K562 (cell line): Measurements from ENCODE around the gene ENDOV. TPM values are rescaled to one million over a fixed set of nuclear protein-coding genes. Genes with fewer than 3 reads are reported as not detected.

Source experiments
- ATF7 ChIP-seq: fragments of 450-650 bp; IDR thresholded peaks from 2 replicates; pipeline ENCODE4 v1.7.1; 2014; ENCODE audit warnings: mild to moderate bottlenecking, moderate library complexity
- BDP1 ChIP-seq: IDR thresholded peaks from 3 replicates; pipeline ENCODE4 v1.6.1; 2011; ENCODE audit not compliant: insufficient read length, insufficient read depth
- CSDE1 ChIP-seq, 2 experiments: fragments of 450-650 bp; IDR thresholded peaks; 2 replicates each; pipeline ENCODE4 v1.6.1; 2016; ENCODE audit warnings: mild to moderate bottlenecking in 1 of 2
- DMBX1 ChIP-seq: fragments of 250-450 bp; sonication (Bioruptor Pico); IDR thresholded peaks from 2 replicates; pipeline ENCODE4 v1.8.0; 2022; ENCODE audit warnings: inconsistent platforms, mild to moderate bottlenecking, moderate library complexity, borderline replicate concordance
- KLF6 ChIP-seq: fragments of 250-450 bp; sonication (Bioruptor Pico); IDR thresholded peaks from 2 replicates; pipeline ENCODE4 v1.4.0; 2020; ENCODE audit warnings: mild to moderate bottlenecking, moderate library complexity, borderline replicate concordance
- MLX ChIP-seq, 2 experiments: fragments of 450-650 bp in 1 of 2; sonication (generic) in 1 of 2; formaldehyde crosslinking; conservative IDR thresholded peaks; 2 replicates each; pipeline versions ENCODE4 v1.4.0 to v1.8.1; 2020 to 2022; ENCODE audit warnings: mild to moderate bottlenecking in 1 of 2, missing genetic modification reagents in 1 of 2
- RAD21 ChIP-seq, 2 experiments: fragments of 250-450 bp in 1 of 2; fragments of 450-650 bp in 1 of 2; sonication (Bioruptor Pico) in 1 of 2; formaldehyde crosslinking in 1 of 2; IDR thresholded peaks in 1 of 2; conservative IDR thresholded peaks in 1 of 2; 2 replicates each; pipeline versions ENCODE4 v1.4.0 to v1.8.0; 2020 to 2022; ENCODE audit warnings: mild to moderate bottlenecking in 2 of 2, moderate library complexity in 1 of 2
- SLC30A9 ChIP-seq: fragments of 250-450 bp; sonication (Bioruptor Pico); IDR thresholded peaks from 2 replicates; pipeline ENCODE4 v1.8.0; 2022; ENCODE audit warnings: mild to moderate bottlenecking, moderate library complexity
- SRSF1 ChIP-seq: fragments of 200-400 bp; formaldehyde crosslinking; IDR thresholded peaks from 2 replicates; pipeline ENCODE4 v1.6.1; 2017; ENCODE audit warnings: mild to moderate bottlenecking, low read depth, low read length, moderate library complexity
- TEAD1 ChIP-seq, 2 experiments: fragments of 450-650 bp in 1 of 2; sonication (generic) in 1 of 2; formaldehyde crosslinking; IDR thresholded peaks; 2 replicates each; pipeline versions ENCODE4 v1.4.0 to v1.8.0; 2020 to 2022; ENCODE audit warnings: mild to moderate bottlenecking in 2 of 2, missing genetic modification reagents in 1 of 2
- ZKSCAN1 ChIP-seq: fragments of 150-350 bp; IDR thresholded peaks from 2 replicates; pipeline ENCODE4 v1.6.1; 2016; ENCODE audit warnings: low read depth, low read length
- ZNF124 ChIP-seq: sonication (generic); formaldehyde crosslinking; IDR thresholded peaks from 2 replicates; pipeline ENCODE4 v1.8.1; 2022; ENCODE audit warnings: missing genetic modification reagents
- ZNF316 ChIP-seq: fragments of 450-650 bp; IDR thresholded peaks from 2 replicates; pipeline ENCODE4 v1.6.1; 2016
- ZNF449 ChIP-seq: fragments of 250-450 bp; sonication (Bioruptor Pico); IDR thresholded peaks from 2 replicates; pipeline ENCODE4 v1.8.0; 2022; ENCODE audit warnings: moderate library complexity, mild to moderate bottlenecking, inconsistent platforms
- polyA plus RNA-seq, 8 experiments: library from polyadenylated mRNA; depleted of rRNA in 4 of 8; stranded (reverse) in 5 of 8; unstranded in 3 of 8; fragments of >200 nt; fragmentation: Nextera tagmentation in 2 of 8; fragmentation: Illumina TruSeq in 1 of 8; extraction: Ambion mirVana in 2 of 8; extraction: Trizol in 1 of 8; gene quantifications; 2 replicates each; pipeline versions ENCODE4 v1.2.1 to v1.2.3, GENCODE V29; 2011 to 2014; ENCODE audit warnings: inconsistent platforms in 1 of 8, missing spikeins in 1 of 8
- total RNA-seq, 7 experiments: library from RNA; depleted of rRNA in 6 of 7; stranded (reverse); fragments of >200 nt in 6 of 7; fragmentation: Illumina TruSeq in 2 of 7; extraction: Trizol in 2 of 7; gene quantifications; 2 replicates each; pipeline versions ENCODE4 v1.2.1 to v1.2.3, GENCODE V29; 2011 to 2021; ENCODE audit warnings: low replicate concordance in 1 of 7
- TF ChIP-seq, protein P1 (sequence below), 2 experiments: fragments of 150-350 bp in 1 of 2; IDR thresholded peaks; 2 replicates each; pipeline ENCODE4 v1.6.1; 2012 to 2016; ENCODE audit warnings: low read depth in 2 of 2, low read length in 2 of 2, mild to moderate bottlenecking in 1 of 2, moderate library complexity in 1 of 2
- TF ChIP-seq, protein P2 (sequence below): IDR thresholded peaks from 2 replicates; pipeline ENCODE4 v1.6.1; 2011; ENCODE audit warnings: borderline replicate concordance, low read depth, mild to moderate bottlenecking, moderate library complexity, low read length; ENCODE audit not compliant: insufficient read depth, poor library complexity, severe bottlenecking
- TF ChIP-seq, protein P3 (sequence below): fragments of 450-650 bp; conservative IDR thresholded peaks from 2 replicates; pipeline ENCODE4 v1.6.1; 2016; ENCODE audit warnings: missing genetic modification characterization, low read depth, mild to moderate bottlenecking, control low read depth, missing compliant biosample characterization

ENDOV gene
- total and polyA plus RNA-seq, 9 of the 15 experiments (the other 6 are each of a cell fraction or from before 2014, with no cell fraction given) = 1.2 to 8.2 (median 3.7) TPM

DNA sequence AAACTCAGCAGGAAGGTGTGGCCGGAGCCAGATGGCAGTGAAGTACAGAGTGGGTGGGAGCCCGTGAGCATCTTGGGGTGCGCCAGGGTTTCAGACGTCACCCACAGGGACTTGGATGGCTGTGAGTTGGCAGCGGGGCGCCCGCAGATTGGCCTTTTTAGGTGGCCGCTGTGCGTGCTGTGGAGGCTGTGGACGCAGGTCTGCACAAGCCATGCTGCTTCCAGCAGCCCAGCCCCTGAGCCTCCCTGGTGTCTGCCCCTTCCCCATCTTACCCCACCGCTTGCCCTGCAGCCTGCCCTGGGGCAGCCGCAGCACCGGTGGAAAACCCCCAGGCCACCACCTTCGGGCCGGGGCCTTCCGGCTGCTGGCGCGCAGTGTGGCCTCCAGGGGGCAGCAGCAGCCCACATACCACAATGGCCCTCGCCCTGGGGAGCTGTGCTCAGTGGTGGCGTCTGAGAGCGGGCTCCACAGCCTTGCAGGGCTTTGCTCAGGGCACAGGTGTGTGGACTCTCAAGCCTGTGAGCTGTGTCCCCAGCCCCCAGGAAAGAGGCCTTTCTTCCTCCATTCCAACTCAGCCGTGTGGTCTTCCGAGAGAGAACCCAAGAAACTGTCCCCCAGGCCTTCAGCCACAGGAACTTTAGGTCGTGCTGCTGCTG lies 11.8 kb downstream of the ENDOV start (continued):
- TF ChIP-seq, protein P1, sequence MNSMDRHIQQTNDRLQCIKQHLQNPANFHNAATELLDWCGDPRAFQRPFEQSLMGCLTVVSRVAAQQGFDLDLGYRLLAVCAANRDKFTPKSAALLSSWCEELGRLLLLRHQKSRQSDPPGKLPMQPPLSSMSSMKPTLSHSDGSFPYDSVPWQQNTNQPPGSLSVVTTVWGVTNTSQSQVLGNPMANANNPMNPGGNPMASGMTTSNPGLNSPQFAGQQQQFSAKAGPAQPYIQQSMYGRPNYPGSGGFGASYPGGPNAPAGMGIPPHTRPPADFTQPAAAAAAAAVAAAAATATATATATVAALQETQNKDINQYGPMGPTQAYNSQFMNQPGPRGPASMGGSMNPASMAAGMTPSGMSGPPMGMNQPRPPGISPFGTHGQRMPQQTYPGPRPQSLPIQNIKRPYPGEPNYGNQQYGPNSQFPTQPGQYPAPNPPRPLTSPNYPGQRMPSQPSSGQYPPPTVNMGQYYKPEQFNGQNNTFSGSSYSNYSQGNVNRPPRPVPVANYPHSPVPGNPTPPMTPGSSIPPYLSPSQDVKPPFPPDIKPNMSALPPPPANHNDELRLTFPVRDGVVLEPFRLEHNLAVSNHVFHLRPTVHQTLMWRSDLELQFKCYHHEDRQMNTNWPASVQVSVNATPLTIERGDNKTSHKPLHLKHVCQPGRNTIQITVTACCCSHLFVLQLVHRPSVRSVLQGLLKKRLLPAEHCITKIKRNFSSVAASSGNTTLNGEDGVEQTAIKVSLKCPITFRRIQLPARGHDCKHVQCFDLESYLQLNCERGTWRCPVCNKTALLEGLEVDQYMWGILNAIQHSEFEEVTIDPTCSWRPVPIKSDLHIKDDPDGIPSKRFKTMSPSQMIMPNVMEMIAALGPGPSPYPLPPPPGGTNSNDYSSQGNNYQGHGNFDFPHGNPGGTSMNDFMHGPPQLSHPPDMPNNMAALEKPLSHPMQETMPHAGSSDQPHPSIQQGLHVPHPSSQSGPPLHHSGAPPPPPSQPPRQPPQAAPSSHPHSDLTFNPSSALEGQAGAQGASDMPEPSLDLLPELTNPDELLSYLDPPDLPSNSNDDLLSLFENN (IDR thresholded peaks at IDR 0.05; ENCODE audit: low read depth in 2 of 2, low read length in 2 of 2) = no peak
- peak in 1 of 2 experiments; percentile 64; a peak in 1 of 4 replicates for TF ChIP-seq TEAD1 (CRISPR knock-in tag; IDR thresholded peaks at IDR 0.05)
- no peak for TF ChIP-seq ZNF124
- peak; percentile 75 for TF ChIP-seq ZKSCAN1
- no peak for TF ChIP-seq ZNF449 (CRISPR knock-in tag)
- TF ChIP-seq SLC30A9 = no peak
- no peak for TF ChIP-seq BDP1
- no peak for TF ChIP-seq DMBX1 (CRISPR knock-in tag)
- TF ChIP-seq ZNF316 = 0 out of 2 replicates have a peak, but pooled peaks have one; percentile 29
- peak; percentile 17; the same call in 1 of the 2 replicates for TF ChIP-seq ATF7
- TF ChIP-seq SRSF1 = no peak
- TF ChIP-seq, protein P2, sequence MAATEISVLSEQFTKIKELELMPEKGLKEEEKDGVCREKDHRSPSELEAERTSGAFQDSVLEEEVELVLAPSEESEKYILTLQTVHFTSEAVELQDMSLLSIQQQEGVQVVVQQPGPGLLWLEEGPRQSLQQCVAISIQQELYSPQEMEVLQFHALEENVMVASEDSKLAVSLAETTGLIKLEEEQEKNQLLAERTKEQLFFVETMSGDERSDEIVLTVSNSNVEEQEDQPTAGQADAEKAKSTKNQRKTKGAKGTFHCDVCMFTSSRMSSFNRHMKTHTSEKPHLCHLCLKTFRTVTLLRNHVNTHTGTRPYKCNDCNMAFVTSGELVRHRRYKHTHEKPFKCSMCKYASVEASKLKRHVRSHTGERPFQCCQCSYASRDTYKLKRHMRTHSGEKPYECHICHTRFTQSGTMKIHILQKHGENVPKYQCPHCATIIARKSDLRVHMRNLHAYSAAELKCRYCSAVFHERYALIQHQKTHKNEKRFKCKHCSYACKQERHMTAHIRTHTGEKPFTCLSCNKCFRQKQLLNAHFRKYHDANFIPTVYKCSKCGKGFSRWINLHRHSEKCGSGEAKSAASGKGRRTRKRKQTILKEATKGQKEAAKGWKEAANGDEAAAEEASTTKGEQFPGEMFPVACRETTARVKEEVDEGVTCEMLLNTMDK = peak; percentile 34
- TF ChIP-seq, protein P3, sequence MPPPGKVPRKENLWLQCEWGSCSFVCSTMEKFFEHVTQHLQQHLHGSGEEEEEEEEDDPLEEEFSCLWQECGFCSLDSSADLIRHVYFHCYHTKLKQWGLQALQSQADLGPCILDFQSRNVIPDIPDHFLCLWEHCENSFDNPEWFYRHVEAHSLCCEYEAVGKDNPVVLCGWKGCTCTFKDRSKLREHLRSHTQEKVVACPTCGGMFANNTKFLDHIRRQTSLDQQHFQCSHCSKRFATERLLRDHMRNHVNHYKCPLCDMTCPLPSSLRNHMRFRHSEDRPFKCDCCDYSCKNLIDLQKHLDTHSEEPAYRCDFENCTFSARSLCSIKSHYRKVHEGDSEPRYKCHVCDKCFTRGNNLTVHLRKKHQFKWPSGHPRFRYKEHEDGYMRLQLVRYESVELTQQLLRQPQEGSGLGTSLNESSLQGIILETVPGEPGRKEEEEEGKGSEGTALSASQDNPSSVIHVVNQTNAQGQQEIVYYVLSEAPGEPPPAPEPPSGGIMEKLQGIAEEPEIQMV (tag) = no peak
- no peak for TF ChIP-seq MLX (CRISPR knock-in tag; conservative IDR thresholded peaks at IDR 0.05)
- TF ChIP-seq RAD21 (CRISPR knock-in tag; conservative IDR thresholded peaks at IDR 0.05 in 1 of 2, IDR thresholded peaks at IDR 0.05 in 1 of 2) = peak; percentile 95 to 99
- no peak for TF ChIP-seq CSDE1 (IDR thresholded peaks at IDR 0.05)
- TF ChIP-seq KLF6 (CRISPR knock-in tag) = no peak
